ENCODE results near the gene AGBL1.

Gene AGBL1

GRCh38 chr15:86247249-86247955 lies 167.7 kb downstream of the AGBL1 start:
- DNase-seq = no peak

GRCh38 chr15:86255247-86255646 lies 175.6 kb downstream of the AGBL1 start:
- no peak for DNase-seq

GRCh38 chr15:86256628-86257027 lies 177.0 kb downstream of the AGBL1 start:
- DNase-seq = no peak

GRCh38 chr15:86259589-86259988 lies 179.9 kb downstream of the AGBL1 start:
- no peak for DNase-seq

GRCh38 chr15:86263230-86263629 lies 183.6 kb downstream of the AGBL1 start:
- no peak for DNase-seq

GRCh38 chr15:86266896-86267484 lies 187.3 kb downstream of the AGBL1 start:
- DNase-seq = no peak

- no peak for DNase-seq
Measured at GRCh38 chr15:86267892-86268291, 188.2 kb downstream of the AGBL1 start.

- no peak for DNase-seq
Measured at GRCh38 chr15:86268558-86268957, 188.9 kb downstream of the AGBL1 start.

GRCh38 chr15:86273309-86273708 lies 193.6 kb downstream of the AGBL1 start:
- DNase-seq = no peak

GRCh38 chr15:86275361-86275760 lies 195.7 kb downstream of the AGBL1 start:
- no peak for DNase-seq

GRCh38 chr15:86278586-86278985 lies 198.9 kb downstream of the AGBL1 start:
- no peak for DNase-seq

GRCh38 chr15:86284635-86285034 lies 205.0 kb downstream of the AGBL1 start:
- no peak for DNase-seq

- no peak for DNase-seq
Measured at GRCh38 chr15:86295511-86295910, 215.8 kb downstream of the AGBL1 start.

- DNase-seq = no peak
Measured at GRCh38 chr15:86296769-86297168, 217.1 kb downstream of the AGBL1 start.

GRCh38 chr15:86300390-86301125 lies 220.9 kb downstream of the AGBL1 start:
- DNase-seq = no peak

- no peak for DNase-seq
Measured at GRCh38 chr15:86311568-86312280, 232.1 kb downstream of the AGBL1 start.

- no peak for DNase-seq
Measured at GRCh38 chr15:86312486-86312885, 232.8 kb downstream of the AGBL1 start.

- DNase-seq = no peak
Measured at GRCh38 chr15:86316216-86316615, 236.5 kb downstream of the AGBL1 start.

- DNase-seq = no peak
Measured at GRCh38 chr15:86316726-86317383, 237.2 kb downstream of the AGBL1 start.

GRCh38 chr15:86317384-86317740 lies 237.7 kb downstream of the AGBL1 start:
- no peak for DNase-seq

- DNase-seq = no peak
Measured at GRCh38 chr15:86322629-86323028, 243.0 kb downstream of the AGBL1 start.

GRCh38 chr15:86327230-86327865 lies 247.7 kb downstream of the AGBL1 start:
- DNase-seq = no peak

- DNase-seq = no peak
Measured at GRCh38 chr15:86328658-86329057, 249.0 kb downstream of the AGBL1 start.

Data from bone marrow (tissue), 2 donors.